AML-193 (cell line): Measurements from ENCODE around the gene QSOX2.
A peak's percentile ranks its signal among the peaks of the same experiment; 100 is the strongest.

Source experiments
- DNase-seq, 2 experiments: peaks; one replicate each; lab custom pipeline; 2025; lab: John Stamatoyannopoulos, UW

The QSOX2 gene

DNA sequence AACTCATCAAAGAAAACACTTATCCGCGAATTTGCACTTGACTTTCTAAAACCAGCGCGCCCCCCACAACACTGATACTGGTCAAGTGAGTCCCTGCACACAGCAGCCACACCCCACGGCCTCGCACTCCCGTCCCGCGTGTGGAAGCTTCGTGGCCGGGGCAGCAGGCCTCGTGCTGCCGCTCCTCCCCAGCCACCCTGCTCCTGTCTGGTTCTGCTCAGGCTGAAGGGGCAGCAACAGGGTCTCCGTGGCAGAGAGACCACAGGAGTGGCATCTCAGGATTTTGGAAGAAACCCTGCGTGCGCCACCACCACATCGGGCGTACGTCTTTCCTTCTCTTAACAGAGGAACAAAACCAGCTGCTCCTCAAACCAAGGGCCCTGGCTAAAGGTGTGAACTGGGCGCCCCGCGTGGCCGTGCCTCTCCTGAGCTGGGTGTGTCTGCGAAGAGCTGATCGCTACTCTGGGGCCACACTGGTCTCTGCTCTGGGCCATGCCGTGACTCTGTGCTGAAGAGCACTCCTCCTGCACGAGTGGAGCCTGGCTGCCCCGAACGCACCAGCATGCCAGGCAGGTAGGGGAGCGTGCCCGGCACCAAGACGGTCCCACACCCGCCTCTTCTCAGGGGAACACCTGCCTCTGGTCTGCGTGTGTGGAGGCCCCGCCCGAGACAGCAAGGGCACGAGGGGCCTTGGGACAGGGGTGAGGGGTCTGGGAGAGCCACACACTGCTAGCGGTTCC lies 23.3 kb downstream of the QSOX2 start:
- DNase-seq = no peak

DNA sequence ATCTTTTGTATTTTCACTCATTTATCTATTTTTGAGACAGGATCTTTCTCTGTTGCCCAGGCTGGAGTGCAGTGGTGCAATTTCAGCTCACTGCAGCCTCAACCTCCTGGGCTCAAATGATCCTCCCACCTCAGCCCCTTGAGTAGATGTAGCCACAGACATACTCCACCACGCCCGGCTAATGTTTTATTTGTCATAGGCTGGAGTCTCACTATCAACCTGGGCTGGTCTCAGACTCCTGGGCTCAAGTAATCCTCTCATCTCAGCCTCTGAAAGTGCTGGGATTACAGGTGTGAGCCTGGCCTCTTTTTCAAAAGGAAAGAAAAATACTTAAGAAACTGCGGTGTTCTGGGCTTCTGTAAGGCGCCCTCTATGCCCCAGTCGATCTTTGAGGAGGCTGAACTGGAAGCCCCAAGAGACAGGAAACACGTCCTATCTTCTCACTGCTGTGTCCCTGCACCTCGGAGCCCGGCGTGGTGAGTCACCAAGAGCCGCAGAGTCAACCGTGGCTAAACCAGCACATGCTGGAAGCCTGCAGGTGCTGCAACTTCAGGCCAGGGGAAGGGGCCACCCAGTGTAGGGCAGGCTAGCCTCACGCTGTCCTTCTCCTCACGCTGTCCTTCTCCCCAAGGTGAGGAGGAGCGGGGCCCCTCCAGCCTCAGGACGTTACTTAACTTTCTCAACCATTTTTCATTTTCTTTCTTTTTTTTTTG lies 25.4 kb downstream of the QSOX2 start:
- no peak for DNase-seq

DNA sequence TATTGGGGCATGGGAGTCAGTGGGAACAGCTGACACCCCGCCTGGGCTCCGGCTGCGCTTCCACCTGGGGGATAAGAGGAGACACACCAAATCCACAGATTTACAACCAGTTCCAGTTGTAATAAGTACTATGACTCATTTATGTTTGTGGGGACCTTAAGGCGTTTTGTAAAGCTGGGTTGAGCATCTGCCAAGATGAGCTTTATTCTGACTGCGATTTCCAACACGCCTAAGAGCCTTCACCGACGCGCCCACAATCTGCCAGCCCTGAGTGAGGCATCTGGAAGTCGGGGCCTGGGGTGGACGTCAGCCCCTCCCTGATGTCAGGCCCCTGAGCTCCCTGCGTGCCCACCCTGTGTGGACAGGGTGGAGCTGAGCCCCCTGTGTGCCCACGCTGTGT lies 26.3 kb downstream of the QSOX2 start:
- no peak for DNase-seq

DNA sequence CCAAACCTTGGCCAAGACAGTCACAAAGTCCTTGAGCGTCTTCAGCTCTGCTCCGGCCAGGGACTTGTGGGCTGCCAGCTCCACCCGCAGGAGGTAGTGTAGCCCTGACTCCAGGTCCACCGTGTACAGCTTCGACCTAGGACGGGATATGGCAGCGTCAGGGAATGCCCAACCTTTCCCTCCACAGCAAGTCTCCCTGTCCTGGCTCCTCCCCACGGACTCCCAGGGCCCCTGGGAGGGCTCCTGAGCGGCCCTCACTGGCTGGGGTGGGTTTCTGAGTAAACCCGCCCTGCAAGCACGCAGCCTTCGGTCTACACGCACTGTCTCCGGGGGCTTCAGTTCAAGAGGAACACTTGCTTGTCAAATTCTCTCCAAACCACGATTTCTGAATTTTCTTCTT lies 26.9 kb downstream of the QSOX2 start:
- no peak for DNase-seq

DNA sequence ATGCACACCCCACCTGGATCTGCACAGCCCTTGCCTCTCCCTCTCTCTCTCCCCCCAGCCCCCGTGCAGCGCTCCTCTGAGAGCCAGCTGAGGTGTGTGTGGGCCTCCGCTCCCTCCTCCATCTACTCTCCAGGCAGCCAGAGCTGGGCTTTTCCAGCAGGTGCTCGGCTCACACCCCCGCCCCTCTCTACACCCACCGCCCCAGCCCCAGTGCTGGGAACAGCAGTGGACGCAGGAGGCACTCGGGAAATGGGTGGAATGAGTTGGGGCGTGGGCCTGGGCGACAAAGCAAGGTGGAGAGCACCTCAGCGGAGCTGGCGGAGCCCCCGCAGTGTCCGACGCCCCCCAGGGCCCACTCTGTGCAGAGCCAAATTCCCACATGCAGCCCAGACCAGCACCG lies 27.3 kb downstream of the QSOX2 start:
- no peak for DNase-seq

DNA sequence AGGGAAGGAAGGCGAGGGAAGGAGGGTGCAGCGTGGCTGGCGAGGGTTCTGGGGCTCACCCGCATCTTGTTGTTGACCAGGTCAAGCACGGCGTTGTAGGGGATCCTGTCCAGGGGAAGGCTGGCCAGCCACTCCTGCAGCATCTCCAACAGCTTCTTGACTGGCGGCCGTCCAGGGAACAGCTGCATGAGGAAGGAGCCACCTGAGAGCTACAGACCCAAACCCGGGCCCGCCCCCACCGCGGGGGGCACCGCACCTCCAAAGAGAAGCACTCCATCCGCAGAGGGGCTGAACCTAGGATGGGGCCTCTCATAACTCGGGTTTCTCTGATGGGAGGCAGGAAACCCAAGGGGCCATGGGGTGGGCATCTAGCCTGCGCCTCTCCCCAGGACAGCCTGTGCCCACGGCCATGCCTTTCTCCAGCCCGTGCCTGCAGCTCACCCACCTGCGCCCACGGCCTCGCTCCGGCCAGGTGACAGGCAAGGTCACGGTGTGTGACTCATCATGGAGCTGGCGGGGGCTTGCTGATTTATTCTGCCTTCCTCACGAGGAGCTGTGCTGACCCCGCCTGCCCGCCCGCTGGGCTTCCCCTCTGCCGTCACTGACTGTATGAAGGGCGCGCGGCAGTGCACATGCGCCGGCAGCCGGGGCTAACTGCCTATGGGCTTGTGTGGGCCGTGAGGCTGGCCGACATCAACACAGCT lies 28.9 kb downstream of the QSOX2 start:
- no peak for DNase-seq

DNA sequence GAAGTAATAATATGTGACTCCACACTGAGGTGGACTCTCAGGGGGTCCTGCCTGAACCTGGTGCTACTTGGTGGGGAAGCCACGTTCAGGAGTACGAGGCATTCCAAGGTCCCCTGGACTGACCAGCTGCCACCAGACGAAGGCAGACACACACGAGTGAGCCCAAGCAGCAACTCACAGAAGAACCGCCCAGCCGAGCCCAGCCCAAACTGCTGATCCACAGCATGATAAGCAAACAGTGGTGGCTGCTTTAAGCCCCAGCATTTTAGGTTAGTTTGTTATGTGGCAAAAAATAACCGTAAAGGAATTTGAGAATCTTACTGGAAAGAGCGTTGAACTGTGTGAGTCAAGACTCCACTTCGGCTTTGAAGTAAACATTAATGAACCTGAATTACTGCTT lies 31.9 kb downstream of the QSOX2 start:
- no peak for DNase-seq

DNA sequence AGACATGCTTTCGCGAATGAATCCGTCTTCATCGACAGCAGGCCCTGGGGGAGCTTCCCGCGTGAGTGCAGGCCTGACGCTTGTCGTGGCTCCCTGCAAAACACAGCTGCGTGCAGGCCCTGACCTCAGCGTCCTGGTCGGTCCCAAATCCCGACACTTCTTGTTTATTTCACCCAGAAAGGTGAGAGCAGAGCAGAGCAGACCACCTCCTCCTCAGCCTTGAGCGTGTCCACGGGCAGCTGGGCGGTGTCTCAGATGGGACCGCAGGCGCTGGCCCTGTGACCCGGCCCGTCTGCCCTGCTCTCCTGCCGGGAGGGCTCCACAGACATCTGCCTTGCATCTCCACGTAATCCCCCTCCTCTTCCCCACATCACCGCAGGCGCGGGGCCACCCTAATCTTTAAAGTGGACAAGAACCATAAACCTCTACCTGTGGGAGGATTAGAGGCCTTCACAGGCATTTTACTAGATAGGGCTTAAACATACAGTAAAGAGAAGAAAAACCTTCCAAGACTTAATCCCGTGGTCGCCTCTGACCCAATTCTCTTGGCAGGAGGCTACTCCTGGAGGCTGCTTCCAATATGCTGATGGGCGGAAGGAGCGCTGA lies 33.2 kb downstream of the QSOX2 start:
- no peak for DNase-seq

DNA sequence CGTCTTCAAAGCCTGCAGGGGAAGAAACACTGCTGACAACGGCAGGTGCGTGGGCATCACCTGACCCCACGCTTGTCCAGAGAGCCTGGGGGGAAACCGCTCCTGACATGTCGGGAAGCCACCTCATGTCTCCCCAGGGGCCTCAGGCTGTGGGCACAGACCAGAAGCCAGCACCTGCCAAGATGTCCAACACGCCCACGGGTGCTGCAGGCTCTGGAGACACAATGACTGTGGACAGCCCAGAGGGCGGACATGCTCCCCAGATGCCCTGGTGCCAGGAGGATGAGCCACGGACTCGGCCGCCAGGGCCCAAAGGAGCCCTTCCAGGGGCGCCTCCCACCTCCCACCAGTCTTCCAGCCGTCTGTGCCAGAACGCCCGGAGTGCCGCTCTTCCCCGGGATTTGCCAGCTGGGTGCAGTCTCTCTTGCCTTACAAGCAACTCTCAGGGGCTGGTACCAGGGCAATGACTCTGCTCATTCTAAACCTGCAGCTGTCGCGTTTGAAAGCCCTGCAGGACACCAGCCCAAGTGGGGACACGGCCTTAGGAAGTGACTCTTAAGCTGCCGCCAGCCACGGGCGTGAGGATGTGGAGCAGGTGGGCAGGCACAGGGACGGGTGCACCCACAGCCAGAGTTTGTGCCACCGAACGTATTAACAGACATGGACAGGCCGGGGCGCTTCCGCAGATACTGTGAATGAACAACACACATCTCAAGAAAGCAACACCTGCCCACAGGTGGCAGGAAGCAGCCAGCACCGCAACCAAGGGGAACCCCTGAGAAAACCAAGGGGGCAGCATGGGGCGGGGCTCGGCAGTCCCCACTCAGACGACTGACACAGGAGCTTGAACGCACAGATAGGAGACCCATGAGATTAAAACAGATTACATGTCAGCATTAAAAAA lies 33.9 kb downstream of the QSOX2 start:
- DNase-seq = no peak

DNA sequence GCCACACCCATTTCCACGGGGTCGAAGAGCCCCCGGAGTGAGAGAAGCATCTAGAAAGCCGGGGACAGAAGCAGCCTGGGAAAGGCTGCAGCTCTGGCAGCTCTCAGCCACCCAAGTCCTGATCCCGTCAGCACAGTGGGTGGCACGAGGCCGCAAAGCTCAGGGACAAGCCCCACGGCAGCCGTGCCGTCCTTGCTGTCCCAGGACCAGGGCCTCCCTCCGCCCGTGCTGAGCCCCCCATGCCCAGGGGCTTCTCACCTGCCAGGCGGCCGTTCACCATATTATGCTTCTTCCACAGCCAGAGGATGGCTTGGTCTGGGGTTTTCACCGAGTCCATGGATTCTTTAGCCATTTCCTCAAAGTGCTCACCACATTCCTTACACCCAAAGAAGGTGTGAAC lies 34.6 kb downstream of the QSOX2 start:
- DNase-seq = no peak

DNA sequence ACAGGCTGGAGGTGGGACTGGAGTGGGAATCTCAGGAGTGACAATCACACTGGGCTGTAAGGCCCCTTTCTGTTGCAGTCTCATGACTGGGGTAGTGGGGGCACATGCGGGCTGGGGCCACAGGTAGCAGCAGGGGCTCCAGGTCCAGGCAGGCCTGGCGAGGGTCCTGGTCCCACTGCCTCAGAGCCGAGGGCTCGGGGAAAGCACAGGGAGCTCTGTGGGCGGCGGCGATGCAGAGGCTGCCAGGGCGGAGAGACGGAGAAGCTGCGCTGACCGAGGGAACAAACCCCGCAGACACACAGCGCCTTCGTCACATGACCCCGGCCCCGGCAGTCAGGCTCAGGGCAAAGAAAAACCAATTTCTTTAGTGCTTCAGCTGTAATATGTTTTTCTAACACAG lies 35.3 kb downstream of the QSOX2 start:
- no peak for DNase-seq

DNA sequence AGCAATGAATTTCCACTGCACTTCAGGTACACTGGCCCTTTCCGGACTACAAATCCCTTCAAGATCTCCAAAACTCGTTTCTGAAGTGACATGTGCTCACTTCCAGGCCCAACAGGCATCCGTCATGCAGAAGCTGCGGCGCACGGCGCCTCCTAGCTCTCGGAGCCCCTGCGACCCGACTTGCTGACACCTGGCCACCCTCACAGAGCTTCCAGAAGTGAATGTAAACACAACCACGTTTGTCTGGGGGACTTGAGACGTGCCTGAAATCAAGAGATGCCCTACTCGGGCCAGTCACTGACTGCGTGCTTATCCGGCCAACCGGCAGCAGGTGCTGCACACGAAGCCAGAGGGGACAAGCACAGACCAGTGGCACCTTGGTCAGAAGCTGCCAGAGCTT lies 35.8 kb downstream of the QSOX2 start:
- DNase-seq = no peak

DNA sequence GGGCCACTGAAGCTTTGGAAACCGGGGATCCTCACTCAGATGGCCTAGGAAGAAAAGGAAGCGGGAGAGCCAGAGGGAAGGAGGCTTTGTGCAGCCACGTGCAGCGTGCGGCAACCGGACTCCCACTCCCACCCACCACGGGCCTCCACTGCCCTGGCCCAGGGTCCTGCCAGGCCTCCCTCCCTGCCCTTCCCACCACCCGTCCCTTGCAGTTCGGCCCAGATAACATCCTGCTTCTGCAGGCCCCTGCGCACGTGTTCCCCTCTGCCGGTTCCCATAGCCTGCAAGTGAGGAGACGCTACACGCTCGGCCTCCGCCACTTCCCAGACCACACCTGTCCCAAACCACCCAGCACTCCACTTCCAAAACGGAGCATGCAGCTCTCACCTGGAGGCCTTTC lies 36.4 kb downstream of the QSOX2 start:
- no peak for DNase-seq

DNA sequence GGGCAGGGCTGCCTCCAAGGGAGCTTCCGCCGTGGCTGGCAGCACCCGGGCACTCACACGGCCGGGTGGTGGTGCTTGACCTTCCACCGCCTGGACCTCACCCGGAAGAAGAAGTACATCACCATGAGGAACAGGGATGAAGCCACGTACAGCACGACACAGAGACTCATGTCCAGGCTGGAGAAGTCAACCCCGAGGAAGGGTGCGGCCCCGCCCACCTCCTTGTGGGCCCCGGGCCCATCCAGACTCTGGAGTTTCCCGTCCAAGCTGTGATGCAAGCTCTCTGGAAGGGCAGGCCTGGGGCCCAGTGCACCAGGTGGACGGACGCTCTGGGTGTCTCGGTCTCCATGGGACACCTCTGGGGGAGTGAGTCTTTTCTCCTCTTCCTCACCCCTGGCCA lies 36.9 kb downstream of the QSOX2 start:
- DNase-seq = no peak

DNA sequence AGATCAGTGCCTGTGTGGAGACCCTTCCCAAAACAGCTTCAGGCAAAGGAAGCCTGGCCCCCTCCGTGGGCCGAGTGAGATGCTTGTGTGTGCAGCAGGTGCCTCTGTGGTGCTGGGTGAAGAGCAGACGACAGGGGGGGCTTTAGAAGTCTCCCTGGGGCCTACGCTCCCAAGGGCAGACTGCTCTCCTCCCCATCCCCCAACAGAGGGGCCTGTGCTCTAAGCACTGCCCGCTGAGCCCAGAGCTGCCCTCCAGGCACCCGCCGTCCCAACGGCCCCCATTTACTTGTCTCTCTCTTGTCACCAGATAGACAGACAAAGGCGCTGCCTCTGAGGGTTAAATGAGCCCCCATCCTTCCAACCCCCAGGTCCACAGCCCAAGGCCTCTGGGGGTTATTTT lies 38.0 kb downstream of the QSOX2 start:
- no peak for DNase-seq

DNA sequence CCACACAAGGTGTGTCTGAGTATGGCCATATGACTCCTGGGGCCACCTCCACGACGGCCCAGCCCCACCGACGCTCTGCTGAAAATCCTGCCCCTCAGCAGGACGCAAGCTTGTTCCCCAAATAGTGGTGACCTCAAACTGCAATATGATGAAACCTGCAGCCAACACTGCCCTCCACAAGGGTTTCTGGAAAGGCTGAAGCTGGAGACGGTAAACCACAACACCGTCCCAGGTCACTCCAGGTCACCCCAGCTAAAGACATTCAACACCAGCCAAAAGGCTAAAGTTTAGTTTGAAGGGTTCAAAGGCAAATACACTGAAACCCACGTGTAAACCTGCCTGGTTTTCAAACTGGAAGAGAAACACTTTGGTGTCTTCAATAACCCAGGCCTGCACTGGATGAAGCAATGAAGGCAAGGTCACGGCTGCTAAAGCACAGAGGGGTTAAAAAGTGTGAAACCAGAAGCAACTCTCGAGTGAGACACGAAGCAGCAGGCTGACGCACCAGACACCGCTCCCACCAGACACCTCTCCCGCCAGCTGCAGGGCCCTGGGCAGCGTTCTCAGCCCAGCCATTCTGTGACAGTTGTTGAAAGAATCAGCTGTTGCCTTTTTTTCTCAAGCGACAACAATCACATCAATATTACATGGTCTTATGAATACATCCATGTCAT lies 38.9 kb downstream of the QSOX2 start:
- peak; percentile 87 to 90 for DNase-seq

DNA sequence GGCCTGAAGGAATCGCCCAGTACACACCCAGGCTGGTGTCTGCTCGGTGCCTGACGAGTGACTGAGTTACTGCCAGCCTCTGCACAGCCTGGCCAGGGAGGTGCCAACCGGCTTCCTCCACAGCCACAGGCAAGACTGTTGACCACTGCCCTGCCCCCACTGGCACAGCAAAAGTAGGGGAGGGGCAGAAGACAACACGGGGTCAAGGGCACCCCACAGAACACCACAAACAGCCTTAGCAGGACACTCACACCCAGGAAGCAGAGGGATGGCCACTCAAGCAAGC lies 40.0 kb downstream of the QSOX2 start:
- DNase-seq = no peak

DNA sequence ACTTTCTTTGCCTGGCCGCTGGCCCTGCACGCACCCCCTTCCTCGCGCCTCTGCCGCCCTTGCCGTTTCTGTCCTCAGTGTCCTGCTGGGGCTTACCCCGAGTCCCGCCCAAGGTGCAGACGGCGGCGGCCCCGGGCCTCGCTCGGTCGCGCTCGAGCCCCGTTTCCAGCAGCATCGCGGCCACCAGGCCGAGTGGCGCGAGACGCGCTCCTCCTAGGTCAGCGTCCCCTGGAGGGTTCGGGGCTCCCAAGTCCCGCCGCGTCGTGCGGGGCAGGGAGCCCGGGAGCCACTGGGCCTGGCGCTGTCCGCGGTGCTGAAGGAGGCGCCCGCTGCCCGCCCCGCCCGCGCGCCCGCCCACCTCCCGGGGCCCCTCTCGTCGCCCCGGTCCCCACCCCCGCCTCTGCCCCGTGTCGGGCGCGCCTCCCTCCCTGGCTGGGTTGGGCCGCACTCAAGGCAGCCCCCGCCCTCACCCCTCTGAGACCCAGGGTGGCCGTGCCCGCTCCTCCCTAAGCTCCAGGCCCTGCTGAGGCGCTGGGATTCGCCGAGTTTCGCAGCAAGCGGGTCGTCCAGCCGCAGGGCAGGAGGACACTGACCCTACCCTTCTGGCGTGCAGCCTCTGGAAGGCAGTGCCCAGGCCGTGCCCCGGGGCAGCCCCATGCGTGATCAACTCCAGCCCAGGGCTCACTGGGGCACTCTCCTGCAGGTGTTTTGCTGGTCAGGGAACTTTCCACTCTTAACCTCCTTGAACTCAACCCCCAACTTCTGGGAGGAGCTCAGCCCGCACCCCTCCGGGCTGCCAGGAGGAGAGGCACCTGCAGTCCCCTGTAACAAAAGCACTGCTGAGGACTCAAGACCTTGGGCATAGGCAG lies 40.5 kb downstream of the QSOX2 start, which contains the start of gene LHX3:
LHX3 (minus strand) TSS at position 291 of the 869 bp plus-strand sequence; CDS start at position 175, 116 bp downstream.
- DNase-seq = no peak

DNA sequence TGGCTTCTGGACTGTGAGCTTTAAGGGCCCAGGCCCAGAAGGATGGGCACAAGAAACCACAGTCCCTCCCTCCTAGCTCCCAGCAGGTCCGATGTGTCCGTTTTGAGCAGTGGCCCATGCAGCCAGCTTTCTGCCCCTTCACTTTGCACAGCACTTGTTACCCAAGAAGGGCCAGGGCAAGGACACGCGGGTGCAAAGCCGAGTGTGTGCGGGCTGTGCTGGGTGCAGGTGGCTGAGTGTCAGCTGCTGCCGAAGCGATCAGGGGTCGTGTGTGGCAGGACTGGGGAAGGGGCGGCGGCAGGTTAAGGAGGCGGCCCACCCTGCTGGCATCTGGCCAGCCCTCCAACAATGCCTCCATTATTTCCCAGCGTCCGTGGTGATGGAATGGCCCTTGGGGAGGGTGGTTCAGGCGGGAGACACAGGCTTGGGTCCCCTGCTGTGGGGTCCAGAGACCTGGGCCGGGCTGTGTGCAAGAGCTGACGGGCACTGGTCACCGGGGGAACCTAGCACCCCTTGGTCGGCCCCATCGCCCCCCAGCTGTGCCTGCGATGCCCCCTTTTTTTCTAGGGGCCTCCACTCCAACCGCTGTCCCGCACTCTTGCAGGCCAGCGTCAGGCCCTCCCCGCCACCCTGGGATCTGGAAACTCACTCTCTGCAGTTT lies 41.3 kb downstream of the QSOX2 start:
- no peak for DNase-seq
